ENCODE data around the gene PLA2G10. TPM values are rescaled to one million over a fixed set of nuclear protein-coding genes. Genes with fewer than 3 reads are reported as not detected.
"Not testable (repeated sequence)": the region's sequence is repeated elsewhere in the genome, so short reads cannot be mapped to it uniquely, and the experiment has no call there.

The PLA2G10 gene, protein sequence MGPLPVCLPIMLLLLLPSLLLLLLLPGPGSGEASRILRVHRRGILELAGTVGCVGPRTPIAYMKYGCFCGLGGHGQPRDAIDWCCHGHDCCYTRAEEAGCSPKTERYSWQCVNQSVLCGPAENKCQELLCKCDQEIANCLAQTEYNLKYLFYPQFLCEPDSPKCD
- polyA plus RNA-seq (2013, experiment 1 of 2), result not detected
- polyA plus RNA-seq (2013, experiment 2 of 2), result not detected

DNA sequence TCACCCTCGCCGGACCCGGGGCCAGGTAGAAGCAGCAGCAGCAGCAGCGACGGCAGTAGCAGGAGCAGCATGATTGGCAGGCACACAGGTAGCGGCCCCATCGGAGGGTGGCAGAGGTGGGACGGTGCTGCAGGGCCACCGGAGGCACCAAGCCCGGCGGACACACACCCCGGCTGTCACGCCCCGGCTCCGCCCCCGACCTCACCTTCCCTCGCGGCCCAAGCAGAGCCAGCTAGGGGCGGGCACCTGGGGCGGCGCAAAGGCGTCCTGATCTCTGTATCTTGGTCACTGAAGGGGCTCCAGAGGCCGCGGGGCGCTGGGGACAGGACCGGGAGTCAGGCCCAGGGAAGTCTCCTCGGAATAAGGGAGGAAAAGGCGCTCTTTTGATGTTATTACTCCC lies at the start of gene PLA2G10:
TSS of gene PLA2G10 (minus strand) at position 180 of the 400 bp plus-strand sequence. CDS start at position 101, 79 bp downstream.
- H3K36me3 ChIP-seq (ENCODE audit: control insufficient read depth, insufficient read depth, low read length); H3K27ac ChIP-seq (ENCODE audit: low read depth, low read length, severe bottlenecking); H3K4me1 ChIP-seq (ENCODE audit: control insufficient read depth, insufficient read depth, low read length, poor library complexity, severe bottlenecking); H3K9me3 ChIP-seq (ENCODE audit: control insufficient read depth, low read length); H3K4me3 ChIP-seq (ENCODE audit: extremely low read depth, insufficient read depth, low read length, poor library complexity, severe bottlenecking): not testable (repeated sequence)
- no CpG with 5 or more reads among the region's 28 CpGs for WGBS, 2 experiments (ENCODE audit: insufficient coverage in 2 of 2)

DNA sequence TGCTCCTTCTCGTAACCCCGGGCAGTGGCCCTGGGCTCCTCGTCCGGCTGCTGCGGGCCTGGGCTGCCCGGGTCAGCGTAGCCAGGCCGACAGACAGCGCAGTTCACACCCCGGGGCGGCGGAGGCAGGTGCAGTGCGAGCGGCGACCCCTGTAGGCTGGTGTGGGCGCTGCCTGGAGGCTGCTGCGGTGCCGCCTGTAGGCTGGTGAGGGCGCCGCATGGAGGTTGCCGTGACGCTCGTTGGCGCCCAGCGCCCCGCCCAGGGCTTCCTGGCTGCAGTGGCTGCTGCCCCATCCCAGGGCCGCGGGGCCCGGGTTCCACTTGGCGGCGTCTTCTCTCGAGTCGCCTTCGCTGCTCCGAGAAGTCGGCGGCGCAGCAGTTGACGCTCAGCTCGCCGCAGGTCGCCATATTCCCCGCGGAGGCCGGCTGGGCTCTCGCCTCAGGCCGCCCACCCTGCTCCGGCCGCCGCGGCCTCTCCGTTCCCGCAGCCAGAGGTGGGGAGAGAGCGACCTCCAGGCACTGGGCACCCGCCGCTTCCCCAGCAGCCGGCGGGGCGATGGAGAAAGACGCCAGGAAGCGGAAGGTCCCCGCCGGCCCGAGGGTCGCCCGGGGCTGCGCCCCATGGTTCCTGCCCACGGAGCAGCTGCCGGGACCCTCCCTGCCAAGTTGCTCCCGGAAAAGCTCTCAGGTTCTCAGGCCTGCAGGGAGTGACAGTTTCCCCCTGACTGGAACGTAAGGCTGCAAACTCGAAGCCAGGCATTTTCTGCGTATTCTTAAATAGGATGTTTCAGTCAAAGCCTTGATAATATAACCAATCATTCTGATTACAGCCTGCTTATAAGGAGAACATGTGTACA lies 48.4 kb upstream of the PLA2G10 start, which contains the start of gene NPIPA2:
TSS of gene NPIPA2 (plus strand) at position 261 of the 856 bp plus-strand sequence. CDS start 5,533 bp downstream, outside the sequence.
- H3K27ac ChIP-seq (ENCODE audit: low read depth, low read length, severe bottlenecking); H3K4me1 ChIP-seq (ENCODE audit: control insufficient read depth, insufficient read depth, low read length, poor library complexity, severe bottlenecking); H3K4me3 ChIP-seq (ENCODE audit: extremely low read depth, insufficient read depth, low read length, poor library complexity, severe bottlenecking); H3K36me3 ChIP-seq (ENCODE audit: control insufficient read depth, insufficient read depth, low read length); H3K9me3 ChIP-seq (ENCODE audit: control insufficient read depth, low read length): not testable (repeated sequence)
- no CpG with 5 or more reads among the region's 73 CpGs for WGBS, 2 experiments (ENCODE audit: insufficient coverage in 2 of 2)

- WGBS, 2 experiments (ENCODE audit: insufficient coverage in 2 of 2), result no CpG with 5 or more reads among the region's 11 CpGs
Measured at GRCh38 chr16:14741794-14742193, 47.7 kb upstream of the PLA2G10 start.

DNA sequence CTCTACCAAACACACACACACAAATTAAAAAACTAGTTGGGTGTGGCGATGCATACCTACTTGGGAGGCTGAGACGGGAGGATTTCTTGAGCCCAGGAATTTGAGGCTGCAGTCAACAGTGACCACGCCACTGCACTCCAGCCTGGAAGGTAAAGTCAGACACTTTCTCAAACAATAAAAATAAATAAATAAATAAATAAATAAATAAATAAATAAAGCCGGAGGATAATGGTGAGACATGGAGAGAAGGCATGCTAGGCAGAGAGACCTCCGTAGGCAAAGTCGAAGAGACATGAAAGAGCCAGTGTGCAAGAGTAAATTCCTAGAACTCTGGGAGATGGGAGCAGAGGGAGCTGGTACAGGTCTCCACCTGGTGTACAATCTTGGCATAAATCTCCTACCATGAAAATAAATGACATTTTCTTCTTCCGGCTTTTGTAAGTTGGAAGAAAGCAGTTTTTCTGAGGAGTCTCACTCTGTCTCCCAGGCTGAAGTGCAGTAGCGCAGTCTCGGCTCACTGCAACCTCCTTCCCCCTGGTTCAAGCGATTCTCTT lies 46.8 kb upstream of the PLA2G10 start:
- not testable (repeated sequence) for H3K27ac ChIP-seq (ENCODE audit: low read depth, low read length, severe bottlenecking); H3K36me3 ChIP-seq (ENCODE audit: control insufficient read depth, insufficient read depth, low read length); H3K9me3 ChIP-seq (ENCODE audit: control insufficient read depth, low read length); H3K4me3 ChIP-seq (ENCODE audit: extremely low read depth, insufficient read depth, low read length, poor library complexity, severe bottlenecking); H3K4me1 ChIP-seq (ENCODE audit: control insufficient read depth, insufficient read depth, low read length, poor library complexity, severe bottlenecking)
- no CpG with 5 or more reads among the region's 10 CpGs for WGBS, 2 experiments (ENCODE audit: insufficient coverage in 2 of 2)

More at GRCh38 chr16:14741794-14742193, 47.7 kb upstream of the PLA2G10 start:
- H3K9me3 ChIP-seq (ENCODE audit: control insufficient read depth, low read length); H3K4me1 ChIP-seq (ENCODE audit: control insufficient read depth, insufficient read depth, low read length, poor library complexity, severe bottlenecking); H3K4me3 ChIP-seq (ENCODE audit: extremely low read depth, insufficient read depth, low read length, poor library complexity, severe bottlenecking); H3K36me3 ChIP-seq (ENCODE audit: control insufficient read depth, insufficient read depth, low read length); H3K27ac ChIP-seq (ENCODE audit: low read depth, low read length, severe bottlenecking): not testable (repeated sequence)

- not testable (repeated sequence) for H3K9me3 ChIP-seq (ENCODE audit: control insufficient read depth, low read length); H3K4me3 ChIP-seq (ENCODE audit: extremely low read depth, insufficient read depth, low read length, poor library complexity, severe bottlenecking); H3K27ac ChIP-seq (ENCODE audit: low read depth, low read length, severe bottlenecking); H3K36me3 ChIP-seq (ENCODE audit: control insufficient read depth, insufficient read depth, low read length); H3K4me1 ChIP-seq (ENCODE audit: control insufficient read depth, insufficient read depth, low read length, poor library complexity, severe bottlenecking)
- WGBS, 2 experiments (ENCODE audit: insufficient coverage in 2 of 2), result no CpG with 5 or more reads among the region's 28 CpGs
Measured at GRCh38 chr16:14733233-14733632, 39.1 kb upstream of the PLA2G10 start.

DNA sequence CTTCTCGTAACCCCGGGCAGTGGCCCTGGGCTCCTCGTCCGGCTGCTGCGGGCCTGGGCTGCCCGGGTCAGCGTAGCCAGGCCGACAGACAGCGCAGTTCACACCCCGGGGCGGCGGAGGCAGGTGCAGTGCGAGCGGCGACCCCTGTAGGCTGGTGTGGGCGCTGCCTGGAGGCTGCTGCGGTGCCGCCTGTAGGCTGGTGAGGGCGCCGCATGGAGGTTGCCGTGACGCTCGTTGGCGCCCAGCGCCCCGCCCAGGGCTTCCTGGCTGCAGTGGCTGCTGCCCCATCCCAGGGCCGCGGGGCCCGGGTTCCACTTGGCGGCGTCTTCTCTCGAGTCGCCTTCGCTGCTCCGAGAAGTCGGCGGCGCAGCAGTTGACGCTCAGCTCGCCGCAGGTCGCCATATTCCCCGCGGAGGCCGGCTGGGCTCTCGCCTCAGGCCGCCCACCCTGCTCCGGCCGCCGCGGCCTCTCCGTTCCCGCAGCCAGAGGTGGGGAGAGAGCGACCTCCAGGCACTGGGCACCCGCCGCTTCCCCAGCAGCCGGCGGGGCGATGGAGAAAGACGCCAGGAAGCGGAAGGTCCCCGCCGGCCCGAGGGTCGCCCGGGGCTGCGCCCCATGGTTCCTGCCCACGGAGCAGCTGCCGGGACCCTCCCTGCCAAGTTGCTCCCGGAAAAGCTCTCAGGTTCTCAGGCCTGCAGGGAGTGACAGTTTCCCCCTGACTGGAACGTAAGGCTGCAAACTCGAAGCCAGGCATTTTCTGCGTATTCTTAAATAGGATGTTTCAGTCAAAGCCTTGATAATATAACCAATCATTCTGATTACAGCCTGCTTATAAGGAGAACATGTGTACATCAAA lies 9.3 kb upstream of the PLA2G10 start, which contains the start of gene NPIPA3:
TSS of gene NPIPA3 (plus strand) at position 256 of the 856 bp plus-strand sequence. CDS start 5,533 bp downstream, outside the sequence.
- not testable (repeated sequence) for H3K4me3 ChIP-seq (ENCODE audit: extremely low read depth, insufficient read depth, low read length, poor library complexity, severe bottlenecking); H3K27ac ChIP-seq (ENCODE audit: low read depth, low read length, severe bottlenecking); H3K4me1 ChIP-seq (ENCODE audit: control insufficient read depth, insufficient read depth, low read length, poor library complexity, severe bottlenecking); H3K36me3 ChIP-seq (ENCODE audit: control insufficient read depth, insufficient read depth, low read length); H3K9me3 ChIP-seq (ENCODE audit: control insufficient read depth, low read length)
- no CpG with 5 or more reads among the region's 73 CpGs for WGBS, 2 experiments (ENCODE audit: insufficient coverage in 2 of 2)

GRCh38 chr16:14702672-14703071 lies 8.6 kb upstream of the PLA2G10 start:
- H3K9me3 ChIP-seq (ENCODE audit: control insufficient read depth, low read length); H3K4me1 ChIP-seq (ENCODE audit: control insufficient read depth, insufficient read depth, low read length, poor library complexity, severe bottlenecking); H3K36me3 ChIP-seq (ENCODE audit: control insufficient read depth, insufficient read depth, low read length); H3K27ac ChIP-seq (ENCODE audit: low read depth, low read length, severe bottlenecking); H3K4me3 ChIP-seq (ENCODE audit: extremely low read depth, insufficient read depth, low read length, poor library complexity, severe bottlenecking): not testable (repeated sequence)
- WGBS, 2 experiments (ENCODE audit: insufficient coverage in 2 of 2), result no CpG with 5 or more reads among the region's 11 CpGs

DNA sequence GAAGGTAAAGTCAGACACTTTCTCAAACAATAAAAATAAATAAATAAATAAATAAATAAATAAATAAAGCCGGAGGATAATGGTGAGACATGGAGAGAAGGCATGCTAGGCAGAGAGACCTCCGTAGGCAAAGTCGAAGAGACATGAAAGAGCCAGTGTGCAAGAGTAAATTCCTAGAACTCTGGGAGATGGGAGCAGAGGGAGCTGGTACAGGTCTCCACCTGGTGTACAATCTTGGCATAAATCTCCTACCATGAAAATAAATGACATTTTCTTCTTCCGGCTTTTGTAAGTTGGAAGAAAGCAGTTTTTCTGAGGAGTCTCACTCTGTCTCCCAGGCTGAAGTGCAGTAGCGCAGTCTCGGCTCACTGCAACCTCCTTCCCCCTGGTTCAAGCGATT lies 7.8 kb upstream of the PLA2G10 start:
- not testable (repeated sequence) for H3K4me1 ChIP-seq (ENCODE audit: control insufficient read depth, insufficient read depth, low read length, poor library complexity, severe bottlenecking)

GRCh38 chr16:14685870-14686793 lies 8.0 kb downstream of the PLA2G10 start:
- H3K9me3 ChIP-seq (ENCODE audit: control insufficient read depth, low read length); H3K4me3 ChIP-seq (ENCODE audit: extremely low read depth, insufficient read depth, low read length, poor library complexity, severe bottlenecking); H3K4me1 ChIP-seq (ENCODE audit: control insufficient read depth, insufficient read depth, low read length, poor library complexity, severe bottlenecking); H3K36me3 ChIP-seq (ENCODE audit: control insufficient read depth, insufficient read depth, low read length): not testable (repeated sequence)
- peak overlapping the region; percentile 23 for H3K27ac ChIP-seq (ENCODE audit: low read depth, low read length, severe bottlenecking)
- WGBS, 2 experiments (ENCODE audit: insufficient coverage in 2 of 2), result 89 to 98% methylated on average over 7 to 11 of the region's 15 CpGs

More for the DNA sequence above, 7.8 kb upstream of the PLA2G10 start:
- WGBS, 2 experiments (ENCODE audit: insufficient coverage in 2 of 2), result no CpG with 5 or more reads among the region's 7 CpGs
- not testable (repeated sequence) for H3K36me3 ChIP-seq (ENCODE audit: control insufficient read depth, insufficient read depth, low read length); H3K4me3 ChIP-seq (ENCODE audit: extremely low read depth, insufficient read depth, low read length, poor library complexity, severe bottlenecking); H3K9me3 ChIP-seq (ENCODE audit: control insufficient read depth, low read length); H3K27ac ChIP-seq (ENCODE audit: low read depth, low read length, severe bottlenecking)

All from mesodermal cell (in vitro differentiated cells).